ENCODE data around the gene INPP4B.

The INPP4B gene

GRCh38 chr4:142600952-142601351 is 245.1 kb downstream of the INPP4B start:
- no peak overlapping the region for H4K5ac ChIP-seq (ENCODE audit: low read length)
- H3K27ac ChIP-seq (ENCODE audit: low read depth, low read length): no peak overlapping the region
- no peak overlapping the region for H3K4ac ChIP-seq (ENCODE audit: low read depth, low read length)
- H4K8ac ChIP-seq (ENCODE audit: low read depth, low read length): no peak overlapping the region
- no peak overlapping the region for H2BK5ac ChIP-seq (ENCODE audit: low read length)
- H3K23ac ChIP-seq (ENCODE audit: low read length): no peak overlapping the region
- no peak overlapping the region for H2BK120ac ChIP-seq (ENCODE audit: low read depth, low read length)
- no peak overlapping the region for H3K4me3 ChIP-seq (ENCODE audit: low read length)
- H3K79me2 ChIP-seq (ENCODE audit: control insufficient read depth, insufficient read depth, low read length): no peaks in the 10 kb centered on the region
- H3K36me3 ChIP-seq (ENCODE audit: control insufficient read depth, insufficient read depth, low read length): no peaks in the 10 kb centered on the region
- no peaks in the 10 kb centered on the region for H3K79me1 ChIP-seq (ENCODE audit: low read length)
- no peak overlapping the region for H2AK5ac ChIP-seq (ENCODE audit: low read length)
- H3K56ac ChIP-seq (ENCODE audit: low read length): no peak overlapping the region
- H3K27me3 ChIP-seq (ENCODE audit: insufficient read depth, low read length, poor library complexity): no peaks in the 10 kb centered on the region
- no CpG with 5 or more reads among the region's 1 CpG for WGBS (ENCODE audit: extremely low coverage, insufficient coverage, low lambda C conversion rate)
- no peak overlapping the region for H3K9ac ChIP-seq (ENCODE audit: low read length)
- no peaks in the 10 kb centered on the region for H3K4me1 ChIP-seq (ENCODE audit: control insufficient read depth, low read depth, low read length)
- no peak for DNase-seq
- H2BK15ac ChIP-seq (replicated peaks; ENCODE audit: low read depth): no peak overlapping the region
- no peak overlapping the region for H3K4me2 ChIP-seq (ENCODE audit: low read length)
- no peak overlapping the region for H3K18ac ChIP-seq (ENCODE audit: low read length)

DNA sequence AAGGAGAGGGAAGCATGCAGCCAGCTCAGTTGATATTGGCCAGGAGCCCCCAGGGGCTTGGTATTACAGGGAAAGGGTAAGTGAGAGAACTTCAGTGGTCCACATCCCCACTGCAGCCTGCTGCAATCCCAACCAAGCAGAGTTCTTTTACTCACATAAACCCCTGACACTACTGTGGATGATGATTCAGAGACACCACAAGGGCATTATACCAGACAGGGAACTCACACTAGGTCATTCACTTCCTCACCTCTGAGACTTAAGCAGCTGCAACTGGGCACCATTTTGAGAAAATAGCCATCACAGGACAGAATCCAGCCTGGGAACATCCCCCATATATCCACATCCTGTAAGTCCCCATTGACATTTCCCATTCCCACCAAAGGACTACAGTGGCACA is 248.0 kb downstream of the INPP4B start:
- Histone ChIP-seq H3K18ac (ENCODE audit: low read length) (no peak overlapping the region), H3K9ac (ENCODE audit: low read length) (no peak overlapping the region), H3K4me2 (ENCODE audit: low read length) (no peak overlapping the region), H3K79me1 (ENCODE audit: low read length) (no peaks in the 10 kb centered on the region), H3K4me1 (ENCODE audit: control insufficient read depth, low read depth, low read length) (no peaks in the 10 kb centered on the region), H3K23ac (ENCODE audit: low read length) (no peak overlapping the region), H4K8ac (ENCODE audit: low read depth, low read length) (no peak overlapping the region), H2BK15ac (replicated peaks; ENCODE audit: low read depth) (no peak overlapping the region), H4K5ac (ENCODE audit: low read length) (no peak overlapping the region), H3K27me3 (ENCODE audit: insufficient read depth, low read length, poor library complexity) (no peaks in the 10 kb centered on the region), H2AK5ac (ENCODE audit: low read length) (no peak overlapping the region), H2BK120ac (ENCODE audit: low read depth, low read length) (no peak overlapping the region), H3K4me3 (ENCODE audit: low read length) (no peak overlapping the region), H3K56ac (ENCODE audit: low read length) (no peak overlapping the region), H3K4ac (ENCODE audit: low read depth, low read length) (no peak overlapping the region), H3K27ac (ENCODE audit: low read depth, low read length) (no peak overlapping the region), H3K36me3 (ENCODE audit: control insufficient read depth, insufficient read depth, low read length) (no peaks in the 10 kb centered on the region), H2BK5ac (ENCODE audit: low read length) (no peak overlapping the region), H3K79me2 (ENCODE audit: control insufficient read depth, insufficient read depth, low read length) (no peaks in the 10 kb centered on the region)
- DNase-seq: no peak

DNA sequence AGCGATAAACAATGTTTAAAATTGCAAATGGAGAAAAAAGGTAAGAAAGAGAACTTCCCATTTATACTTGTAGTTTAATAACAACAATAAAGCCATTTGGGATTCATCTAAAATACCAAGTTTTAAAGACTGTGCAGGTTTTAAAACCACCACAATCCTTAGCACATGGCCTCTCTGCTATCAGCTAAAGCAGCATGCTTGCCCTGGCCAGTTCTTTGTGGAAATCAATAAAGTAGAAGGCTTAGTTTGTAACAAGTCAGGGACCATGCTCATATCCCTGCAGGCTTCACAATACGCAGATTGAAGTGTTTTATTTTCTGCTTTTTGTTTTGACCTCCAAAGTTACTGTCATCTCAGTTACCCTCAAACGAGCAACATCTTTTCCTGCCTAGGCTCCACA is 249.5 kb downstream of the INPP4B start:
- no CpG with 5 or more reads among the region's 3 CpGs for WGBS (ENCODE audit: extremely low coverage, insufficient coverage, low lambda C conversion rate)
- Histone ChIP-seq H3K27me3 (ENCODE audit: insufficient read depth, low read length, poor library complexity) (no peaks in the 10 kb centered on the region), H3K4me2 (ENCODE audit: low read length) (no peak overlapping the region), H3K36me3 (ENCODE audit: control insufficient read depth, insufficient read depth, low read length) (no peaks in the 10 kb centered on the region), H4K8ac (ENCODE audit: low read depth, low read length) (no peak overlapping the region), H2BK5ac (ENCODE audit: low read length) (no peak overlapping the region), H3K4ac (ENCODE audit: low read depth, low read length) (no peak overlapping the region), H3K56ac (ENCODE audit: low read length) (no peak overlapping the region), H2AK5ac (ENCODE audit: low read length) (no peak overlapping the region), H3K79me2 (ENCODE audit: control insufficient read depth, insufficient read depth, low read length) (no peaks in the 10 kb centered on the region), H3K27ac (ENCODE audit: low read depth, low read length) (no peak overlapping the region), H3K23ac (ENCODE audit: low read length) (no peak overlapping the region), H3K18ac (ENCODE audit: low read length) (no peak overlapping the region), H2BK120ac (ENCODE audit: low read depth, low read length) (no peak overlapping the region), H3K4me3 (ENCODE audit: low read length) (no peak overlapping the region), H2BK15ac (replicated peaks; ENCODE audit: low read depth) (no peak overlapping the region), H3K4me1 (ENCODE audit: control insufficient read depth, low read depth, low read length) (no peaks in the 10 kb centered on the region), H4K5ac (ENCODE audit: low read length) (no peak overlapping the region), H3K79me1 (ENCODE audit: low read length) (no peaks in the 10 kb centered on the region), H3K9ac (ENCODE audit: low read length) (no peak overlapping the region)
- DNase-seq: no peak

- Histone ChIP-seq H2BK5ac (ENCODE audit: low read length) (no peak overlapping the region), H2AK5ac (ENCODE audit: low read length) (no peak overlapping the region), H3K4ac (ENCODE audit: low read depth, low read length) (no peak overlapping the region), H3K79me1 (ENCODE audit: low read length) (no peaks in the 10 kb centered on the region), H3K27me3 (ENCODE audit: insufficient read depth, low read length, poor library complexity) (no peaks in the 10 kb centered on the region), H2BK15ac (replicated peaks; ENCODE audit: low read depth) (no peak overlapping the region), H3K27ac (ENCODE audit: low read depth, low read length) (no peak overlapping the region), H4K5ac (ENCODE audit: low read length) (no peak overlapping the region), H2BK120ac (ENCODE audit: low read depth, low read length) (no peak overlapping the region), H3K36me3 (ENCODE audit: control insufficient read depth, insufficient read depth, low read length) (no peaks in the 10 kb centered on the region), H3K79me2 (ENCODE audit: control insufficient read depth, insufficient read depth, low read length) (no peaks in the 10 kb centered on the region), H3K18ac (ENCODE audit: low read length) (no peak overlapping the region), H3K9ac (ENCODE audit: low read length) (no peak overlapping the region), H3K56ac (ENCODE audit: low read length) (no peak overlapping the region), H3K4me1 (ENCODE audit: control insufficient read depth, low read depth, low read length) (no peaks in the 10 kb centered on the region), H3K23ac (ENCODE audit: low read length) (no peak overlapping the region), H3K4me2 (ENCODE audit: low read length) (no peak overlapping the region), H4K8ac (ENCODE audit: low read depth, low read length) (no peak overlapping the region), H3K4me3 (ENCODE audit: low read length) (no peak overlapping the region)
- DNase-seq: no peak
- no CpG with 5 or more reads among the region's 2 CpGs for WGBS (ENCODE audit: extremely low coverage, insufficient coverage, low lambda C conversion rate)
These were observed 250.0 kb downstream of the INPP4B start for GRCh38 chr4:142596121-142596520.

DNA sequence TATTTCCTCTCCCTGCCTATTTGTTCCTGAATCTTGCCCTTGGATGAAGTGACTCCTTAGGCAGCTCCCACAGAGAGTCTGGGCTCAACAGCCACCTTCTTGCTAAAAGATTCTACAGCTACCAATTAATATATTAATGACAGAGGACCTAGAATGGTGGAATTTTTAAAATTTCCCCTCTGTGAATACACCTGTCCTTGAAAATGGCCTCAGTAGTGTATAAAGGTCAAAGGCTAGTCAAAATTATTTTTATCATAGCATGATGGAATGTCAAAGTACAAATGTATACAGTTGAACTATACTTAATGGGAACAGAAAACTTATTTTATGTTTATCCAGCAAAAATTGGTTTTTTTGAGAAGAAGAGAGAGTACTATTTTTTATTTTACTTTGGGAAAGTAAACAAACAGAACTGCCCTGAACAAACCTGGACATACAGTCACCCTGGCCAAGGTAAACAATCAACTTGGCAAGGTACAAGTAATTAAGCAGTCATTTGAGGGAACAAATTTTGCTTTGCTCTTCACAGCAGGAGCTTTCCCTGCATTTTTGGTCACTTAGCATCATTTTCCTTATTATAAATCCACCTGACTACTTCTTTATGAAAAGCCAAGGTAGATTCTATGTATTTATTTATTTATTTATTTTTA is 250.8 kb downstream of the INPP4B start:
- Histone ChIP-seq H3K4me2 (ENCODE audit: low read length) (no peak overlapping the region), H3K79me1 (ENCODE audit: low read length) (no peaks in the 10 kb centered on the region), H3K56ac (ENCODE audit: low read length) (no peak overlapping the region), H3K9ac (ENCODE audit: low read length) (no peak overlapping the region), H3K79me2 (ENCODE audit: control insufficient read depth, insufficient read depth, low read length) (no peaks in the 10 kb centered on the region), H3K27me3 (ENCODE audit: insufficient read depth, low read length, poor library complexity) (no peaks in the 10 kb centered on the region), H2BK120ac (ENCODE audit: low read depth, low read length) (no peak overlapping the region), H3K4me1 (ENCODE audit: control insufficient read depth, low read depth, low read length) (no peaks in the 10 kb centered on the region), H2BK5ac (ENCODE audit: low read length) (no peak overlapping the region), H3K27ac (ENCODE audit: low read depth, low read length) (no peak overlapping the region), H3K4ac (ENCODE audit: low read depth, low read length) (no peak overlapping the region), H4K5ac (ENCODE audit: low read length) (no peak overlapping the region), H3K4me3 (ENCODE audit: low read length) (no peak overlapping the region), H2AK5ac (ENCODE audit: low read length) (no peak overlapping the region), H4K8ac (ENCODE audit: low read depth, low read length) (no peak overlapping the region), H3K36me3 (ENCODE audit: control insufficient read depth, insufficient read depth, low read length) (no peaks in the 10 kb centered on the region), H3K18ac (ENCODE audit: low read length) (no peak overlapping the region), H2BK15ac (replicated peaks; ENCODE audit: low read depth) (no peak overlapping the region), H3K23ac (ENCODE audit: low read length) (no peak overlapping the region)
- DNase-seq: no peak

DNA sequence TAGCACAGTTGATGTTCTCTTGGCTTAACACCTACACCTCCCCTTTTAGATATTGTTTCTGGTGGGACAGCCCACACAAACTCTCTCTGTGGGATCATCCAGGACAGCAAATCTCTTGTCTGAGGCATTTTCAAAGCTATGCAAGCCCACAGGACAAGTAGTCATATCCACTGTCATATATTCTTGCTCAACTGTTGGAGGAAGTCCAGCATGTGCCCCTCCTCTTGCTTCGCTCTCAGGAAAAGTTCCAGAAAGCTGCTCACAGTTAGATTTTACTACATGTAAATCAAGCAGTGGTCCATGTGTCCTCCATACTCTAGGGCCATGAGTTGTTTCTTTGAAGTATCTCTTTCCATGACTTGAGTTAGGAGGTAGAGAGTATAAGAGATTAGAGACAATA is 260.7 kb downstream of the INPP4B start:
- Histone ChIP-seq H3K36me3 (ENCODE audit: control insufficient read depth, insufficient read depth, low read length) (no peaks in the 10 kb centered on the region), H3K23ac (ENCODE audit: low read length) (no peak overlapping the region), H3K56ac (ENCODE audit: low read length) (no peak overlapping the region), H2AK5ac (ENCODE audit: low read length) (no peak overlapping the region), H3K27ac (ENCODE audit: low read depth, low read length) (no peak overlapping the region), H3K79me2 (ENCODE audit: control insufficient read depth, insufficient read depth, low read length) (no peaks in the 10 kb centered on the region), H3K27me3 (ENCODE audit: insufficient read depth, low read length, poor library complexity) (no peaks in the 10 kb centered on the region), H4K5ac (ENCODE audit: low read length) (no peak overlapping the region), H3K79me1 (ENCODE audit: low read length) (no peaks in the 10 kb centered on the region), H2BK15ac (replicated peaks; ENCODE audit: low read depth) (no peak overlapping the region), H3K18ac (ENCODE audit: low read length) (no peak overlapping the region), H3K4me3 (ENCODE audit: low read length) (no peak overlapping the region), H3K9ac (ENCODE audit: low read length) (no peak overlapping the region), H3K4me2 (ENCODE audit: low read length) (no peak overlapping the region), H4K8ac (ENCODE audit: low read depth, low read length) (no peak overlapping the region), H2BK5ac (ENCODE audit: low read length) (no peak overlapping the region), H3K4me1 (ENCODE audit: control insufficient read depth, low read depth, low read length) (no peaks in the 10 kb centered on the region), H2BK120ac (ENCODE audit: low read depth, low read length) (no peak overlapping the region), H3K4ac (ENCODE audit: low read depth, low read length) (no peak overlapping the region)
- WGBS (ENCODE audit: extremely low coverage, insufficient coverage, low lambda C conversion rate): no CpG with 5 or more reads among the region's 1 CpG
- no peak for DNase-seq
